Activated gamma-delta T cell treated with Interleukin-2 at 50 U/mL for 16 hours (primary cell): Measurements from ENCODE around the gene VPS9D1.

Source experiments
- DNase-seq: peaks from one replicate; pipeline ENCODE4 v3.0.0-alpha.2; 2020

VPS9D1 gene

DNA sequence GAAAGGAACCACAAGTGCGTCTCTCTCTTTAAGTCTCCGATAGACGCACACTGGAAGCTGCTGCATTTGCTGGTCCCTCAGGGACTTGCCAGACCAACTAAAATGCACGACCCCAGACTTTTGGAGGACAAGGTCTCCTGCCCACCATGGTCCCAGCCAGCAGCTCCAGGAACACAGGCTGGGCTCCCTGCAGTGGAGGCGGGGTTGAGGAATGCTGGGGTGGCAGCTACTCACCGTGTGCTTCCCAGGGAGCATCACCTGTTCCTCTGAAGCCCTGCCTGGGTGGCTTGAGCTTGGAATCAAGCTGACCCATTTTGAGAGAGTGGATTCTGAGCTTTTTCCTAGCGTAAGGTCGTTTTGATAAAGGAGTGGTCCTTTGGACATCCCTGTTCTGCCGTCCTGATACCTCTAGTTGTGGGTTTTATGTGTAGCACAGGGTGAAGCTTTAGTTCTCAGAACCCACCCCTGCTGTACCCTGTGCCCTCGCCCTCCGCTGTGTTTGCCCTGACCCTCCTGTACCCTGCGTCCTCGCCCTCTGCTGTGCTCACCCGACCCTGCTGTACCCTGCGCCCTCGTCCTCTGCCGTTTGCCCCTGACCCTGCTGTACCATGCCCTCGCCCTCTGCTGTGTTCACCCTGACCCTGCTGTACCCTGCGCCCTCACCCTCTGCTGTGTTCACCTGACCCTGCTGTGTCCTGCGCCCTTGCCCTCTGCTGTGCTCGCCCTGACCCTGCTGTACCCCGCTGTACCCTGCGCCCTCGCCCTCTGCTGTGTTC is 11.6 kb upstream of the VPS9D1 start:
- DNase-seq, result no peak

GRCh38 chr16:89730610-89731234 is 10.0 kb upstream of the VPS9D1 start:
- DNase-seq, result no peak

GRCh38 chr16:89729863-89730593 is 9.3 kb upstream of the VPS9D1 start:
- DNase-seq, result no peak

GRCh38 chr16:89729293-89729692 is 8.6 kb upstream of the VPS9D1 start:
- DNase-seq, result no peak

GRCh38 chr16:89727406-89728120 is 6.9 kb upstream of the VPS9D1 start:
- DNase-seq, result no peak

GRCh38 chr16:89723279-89724250 is 2.9 kb upstream of the VPS9D1 start:
- DNase-seq, result peak; percentile 89

- peak; percentile 81 for DNase-seq
These were observed 1.9 kb upstream of the VPS9D1 start for GRCh38 chr16:89722392-89723278.

DNA sequence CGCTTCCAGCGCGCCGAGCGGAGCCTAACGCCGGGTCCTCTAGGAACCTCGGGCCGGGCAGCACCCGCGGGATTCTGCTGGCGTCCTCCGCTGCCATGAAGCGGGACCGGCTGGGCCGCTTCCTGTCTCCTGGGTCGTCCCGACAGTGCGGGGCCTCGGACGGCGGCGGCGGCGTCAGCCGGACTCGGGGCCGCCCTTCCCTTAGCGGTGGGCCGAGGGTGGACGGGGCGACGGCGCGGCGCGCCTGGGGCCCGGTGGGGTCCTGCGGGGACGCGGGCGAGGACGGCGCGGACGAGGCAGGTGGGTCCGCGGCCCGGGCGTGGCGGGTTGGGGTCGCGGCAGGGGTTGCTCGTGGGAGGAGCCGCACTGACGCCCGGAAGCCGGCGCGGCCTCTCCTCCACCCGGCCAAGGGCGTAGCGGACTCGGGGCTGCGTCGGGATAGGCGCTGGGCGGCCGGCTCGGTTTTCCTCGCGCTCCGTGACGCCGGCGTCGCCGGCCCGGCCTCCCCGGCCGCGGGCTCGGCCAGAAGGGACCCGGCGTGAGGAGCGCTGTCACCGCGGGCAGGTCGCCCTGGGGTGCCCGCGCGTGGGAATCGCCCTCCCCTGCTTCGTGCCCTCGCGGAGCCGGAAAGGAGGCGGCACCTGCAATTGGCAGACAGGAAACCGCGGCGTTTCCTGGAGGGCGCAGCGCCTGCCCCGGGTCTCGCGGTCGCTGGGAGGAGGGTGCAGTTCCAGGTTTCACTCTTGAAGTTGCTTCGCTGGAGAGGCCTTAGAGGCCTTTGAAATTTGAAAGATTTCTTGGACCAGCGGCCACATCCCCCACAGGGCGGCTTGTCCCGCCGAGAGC is 1.1 kb upstream of the VPS9D1 start:
- DNase-seq, result peak; percentile 93

DNA sequence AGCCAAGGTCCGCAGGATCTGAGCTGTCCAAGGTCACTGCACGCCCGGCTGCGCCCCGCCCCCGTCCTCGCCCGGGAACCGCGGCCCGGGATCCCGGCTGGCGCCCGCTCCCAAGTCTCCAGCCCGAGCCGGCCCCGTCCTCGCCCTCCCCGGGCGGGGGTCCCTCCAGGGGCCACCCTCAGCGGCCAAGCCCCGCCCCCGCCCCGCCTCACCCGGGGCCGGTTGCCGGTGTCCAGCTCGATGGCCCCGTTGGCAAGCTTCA is 216 bp downstream of the VPS9D1 start:
- no peak for DNase-seq

DNA sequence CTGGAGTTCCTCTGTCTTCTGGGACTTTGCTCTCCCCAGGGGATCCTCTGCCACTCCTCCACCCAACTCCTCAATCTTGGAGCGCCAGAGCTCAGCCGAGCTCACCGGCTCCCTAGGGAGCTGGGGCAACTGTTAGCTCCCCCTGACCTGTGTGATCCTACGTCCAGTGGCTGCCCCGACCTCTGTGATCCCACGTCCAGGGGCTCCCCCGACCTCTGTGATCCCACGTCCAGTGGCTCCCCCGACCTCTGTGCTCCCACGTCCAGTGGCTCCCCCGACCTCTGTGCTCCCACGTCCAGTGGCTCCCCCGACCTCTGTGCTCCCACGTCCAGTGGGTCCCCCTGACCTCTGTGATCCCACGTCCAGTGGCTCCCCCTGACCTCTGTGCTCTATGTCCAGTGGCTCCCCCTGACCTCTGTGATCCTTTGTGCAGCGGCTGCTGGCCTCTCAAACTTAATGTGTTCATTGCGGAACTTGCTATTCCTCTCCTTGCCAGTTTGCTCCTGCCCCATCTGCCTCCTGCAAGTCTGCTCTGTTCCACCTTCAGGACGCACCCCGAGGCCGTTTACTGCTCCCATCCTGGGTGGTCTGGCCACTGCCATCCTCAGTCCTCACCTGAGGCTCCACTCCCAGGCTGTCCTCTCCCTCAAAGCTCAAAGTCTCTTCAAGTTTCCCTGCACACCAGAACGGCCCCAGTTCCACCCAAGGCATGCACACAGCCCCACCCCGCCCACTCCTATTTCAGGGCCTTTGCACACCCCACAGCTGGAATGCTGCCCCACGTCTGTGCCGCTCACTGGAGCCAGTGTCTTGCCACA is 2.8 kb downstream of the VPS9D1 start:
- no peak for DNase-seq

GRCh38 chr16:89716916-89717687 is 3.6 kb downstream of the VPS9D1 start:
- DNase-seq, result no peak

DNA sequence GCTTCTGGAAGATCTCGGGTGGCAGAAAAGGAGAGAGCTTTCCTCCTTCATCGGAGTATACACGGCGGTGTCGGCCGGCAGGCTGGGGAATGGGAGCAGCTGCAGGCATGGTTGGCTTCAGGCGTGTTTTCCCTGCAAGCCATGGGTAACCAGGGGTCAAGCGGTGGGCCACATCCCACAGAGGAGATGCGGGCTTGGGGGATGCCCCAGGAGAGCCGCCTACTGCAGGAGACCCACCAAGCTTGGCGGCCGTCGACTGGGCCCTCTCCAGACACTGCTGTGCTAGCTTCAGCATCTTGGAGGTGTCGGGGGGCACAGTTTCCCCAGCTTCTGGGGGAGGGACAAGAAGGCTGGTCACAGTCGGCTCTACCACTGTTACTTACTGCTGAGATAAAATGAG is 4.2 kb downstream of the VPS9D1 start:
- DNase-seq, result no peak

- no peak for DNase-seq
These were observed 8.4 kb downstream of the VPS9D1 start for GRCh38 chr16:89712274-89712781.

GRCh38 chr16:89711601-89712273 is 9.0 kb downstream of the VPS9D1 start:
- peak; percentile 71 for DNase-seq

- no peak for DNase-seq
These were observed 9.8 kb downstream of the VPS9D1 start for GRCh38 chr16:89710709-89711564.

DNA sequence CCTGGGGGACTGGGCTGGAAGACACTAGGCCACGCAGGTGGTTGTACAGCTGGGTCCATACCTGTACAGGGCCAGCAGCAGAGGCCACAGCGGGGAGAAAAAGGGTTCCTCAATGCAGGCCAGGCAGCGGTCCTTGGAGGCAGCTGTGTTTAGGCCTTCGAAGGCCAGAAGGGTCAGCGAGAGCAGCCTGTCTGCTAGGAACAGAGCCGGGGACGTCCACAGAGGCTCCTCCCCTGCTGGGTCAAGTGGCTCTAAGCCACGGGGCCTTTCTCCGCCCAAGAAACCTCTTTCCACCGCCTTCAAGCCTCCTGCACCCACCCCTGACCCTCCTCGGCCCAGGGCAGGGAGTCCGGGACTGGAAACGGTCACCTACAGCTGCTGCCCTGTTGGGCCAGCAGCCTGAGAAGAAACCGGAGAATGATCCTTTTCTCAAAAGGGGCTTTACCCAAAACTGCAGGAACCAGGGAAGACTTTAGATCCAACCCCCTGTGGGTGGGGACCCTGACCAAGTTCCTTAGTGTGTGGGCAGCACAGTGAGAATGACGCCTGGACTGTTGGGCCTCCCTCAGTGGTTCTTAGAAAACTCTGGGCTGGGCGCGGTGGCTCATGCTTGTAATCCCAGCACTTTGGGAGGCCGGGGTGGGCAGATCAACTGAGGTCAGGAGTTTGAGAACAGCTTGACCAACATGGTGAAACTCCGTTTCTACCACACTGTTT is 10.8 kb downstream of the VPS9D1 start:
- DNase-seq, result no peak
